Activated T-cell treated with anti-CD3 and anti-CD28 coated beads, Interleukin-2, amount 50 U/mL, for 24 hours (primary cell): ENCODE measurements around the gene RGS14.
"Not testable (repeated sequence)": the region's sequence is repeated elsewhere in the genome, so short reads cannot be mapped to it uniquely, and the experiment has no call there.

Source experiments
- DNase-seq: peaks from one replicate; pipeline ENCODE4 v3.0.0-alpha.2; 2020
- H3K27ac Mint-ChIP-seq: 2 replicates; pipeline ENCODE4 v1.8.0; 2020; ENCODE audit warnings: mild to moderate bottlenecking, mixed read lengths
- H3K27me3 Mint-ChIP-seq: 2 replicates; pipeline ENCODE4 v1.8.0; 2020; ENCODE audit warnings: mixed read lengths
- H3K36me3 Mint-ChIP-seq: 2 replicates; pipeline ENCODE4 v1.8.0; 2020; ENCODE audit warnings: low read depth, mixed read lengths
- H3K4me1 Mint-ChIP-seq: 2 replicates; pipeline ENCODE4 v1.8.0; 2020; ENCODE audit warnings: low read depth, mixed read lengths
- H3K4me3 Mint-ChIP-seq: 2 replicates; pipeline ENCODE4 v1.8.0; 2020; ENCODE audit warnings: mild to moderate bottlenecking, moderate library complexity, mixed read lengths
- H3K9me3 Mint-ChIP-seq: 2 replicates; pipeline ENCODE4 v1.8.0; 2020; ENCODE audit warnings: mixed read lengths

Gene RGS14

DNA sequence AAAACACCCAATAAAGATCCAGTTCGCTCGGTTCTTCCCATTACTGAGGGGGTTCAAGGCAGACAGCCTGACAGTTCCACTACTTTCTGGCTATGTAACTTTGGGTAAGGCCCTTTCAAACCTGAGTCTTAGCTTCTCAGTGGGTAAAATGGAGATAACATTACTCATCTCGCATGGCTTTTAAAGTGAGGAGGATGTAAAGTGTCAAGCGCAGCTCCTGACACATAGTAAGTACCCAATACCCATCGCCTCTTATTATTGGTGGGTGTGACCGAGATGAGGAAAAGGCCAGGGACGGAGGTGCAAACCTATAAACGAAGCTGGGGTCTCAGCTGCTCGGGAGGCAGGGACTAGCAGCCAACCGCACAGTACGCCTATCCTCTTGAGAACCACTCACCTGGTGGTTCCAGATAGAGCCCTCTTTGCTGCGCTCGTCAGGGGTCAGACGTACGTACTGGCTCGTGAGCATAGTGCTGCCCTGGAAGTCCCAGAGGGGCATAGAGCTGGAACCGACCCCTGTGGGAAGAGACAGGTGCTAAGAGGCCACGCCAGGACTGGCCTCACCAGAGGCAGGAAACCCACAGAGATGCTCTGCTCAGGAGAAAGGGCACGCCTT, 6.8 kb upstream of the RGS14 start:
- H3K36me3 Mint-ChIP-seq: peaks cover 51% of the 10 kb centered on the region
- no peaks in the 10 kb centered on the region for H3K27me3 Mint-ChIP-seq
- H3K4me1 Mint-ChIP-seq: peaks cover 60% of the 10 kb centered on the region
- H3K4me3 Mint-ChIP-seq: peak overlapping the region; percentile 99
- H3K9me3 Mint-ChIP-seq: peaks cover 8% of the 10 kb centered on the region
- no peak for DNase-seq
- H3K27ac Mint-ChIP-seq: peak overlapping the region; percentile 100

DNA sequence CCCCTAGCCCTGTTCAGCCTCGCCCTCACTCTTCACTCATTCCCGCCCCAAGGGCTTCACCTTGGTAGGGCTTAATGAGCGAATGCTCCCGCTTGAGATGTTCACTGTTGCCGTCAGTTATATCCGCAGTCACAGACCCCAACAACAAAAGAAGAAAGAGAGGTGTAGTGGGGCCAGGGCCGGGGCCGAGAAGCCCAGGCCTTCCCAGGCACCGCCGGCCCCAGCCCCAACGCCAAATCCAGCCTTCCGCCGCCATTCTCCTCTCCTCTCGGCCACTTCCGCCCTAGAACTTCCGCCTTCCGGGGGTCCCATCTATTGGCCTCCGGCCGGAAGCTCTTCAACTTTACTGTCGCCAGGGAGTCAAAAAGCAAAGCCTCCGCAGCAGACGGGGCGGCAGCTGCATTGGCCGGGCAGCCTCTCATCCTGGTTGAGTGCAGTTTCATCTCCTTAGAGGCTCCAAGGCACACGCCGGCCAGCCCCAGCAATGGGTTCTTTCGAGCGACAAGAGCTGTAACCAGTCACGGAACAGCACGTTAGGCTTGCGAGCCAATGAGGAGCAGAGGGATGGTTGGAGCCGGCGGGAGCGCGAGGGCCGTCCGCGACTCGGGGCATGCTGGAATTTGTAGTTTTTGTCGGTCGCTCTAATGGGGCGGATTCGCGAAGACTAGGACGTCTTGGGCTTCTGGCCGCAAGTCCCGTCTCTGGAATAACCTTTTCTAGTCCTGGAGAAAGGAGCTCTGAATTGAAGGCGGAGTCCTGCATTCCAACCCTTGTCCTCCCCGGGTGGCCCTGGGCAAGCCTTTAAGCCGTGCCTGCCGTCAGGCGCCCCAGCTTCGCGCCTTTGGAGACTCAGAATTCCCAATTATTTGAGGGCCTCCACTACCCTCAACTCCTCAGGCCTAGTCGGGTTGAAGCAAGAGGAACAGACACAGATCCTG, 6.1 kb upstream of the RGS14 start, which contains the start of gene LMAN2:
TSS of gene LMAN2 (minus strand) at position 277 of the 938 bp plus-strand sequence. CDS start at position 256, 21 bp downstream.
- Mint-ChIP-seq H3K4me1 (peaks cover 60% of the 10 kb centered on the region), H3K4me3 (peak within 1 kb of the TSS; percentile 99), H3K27me3 (no peaks in the 10 kb centered on the region), H3K36me3 (peaks cover 44% of the 10 kb centered on the region), H3K9me3 (peaks cover 8% of the 10 kb centered on the region), H3K27ac (peak within 1 kb of the TSS; percentile 100)
- peak; percentile 93 for DNase-seq

DNA sequence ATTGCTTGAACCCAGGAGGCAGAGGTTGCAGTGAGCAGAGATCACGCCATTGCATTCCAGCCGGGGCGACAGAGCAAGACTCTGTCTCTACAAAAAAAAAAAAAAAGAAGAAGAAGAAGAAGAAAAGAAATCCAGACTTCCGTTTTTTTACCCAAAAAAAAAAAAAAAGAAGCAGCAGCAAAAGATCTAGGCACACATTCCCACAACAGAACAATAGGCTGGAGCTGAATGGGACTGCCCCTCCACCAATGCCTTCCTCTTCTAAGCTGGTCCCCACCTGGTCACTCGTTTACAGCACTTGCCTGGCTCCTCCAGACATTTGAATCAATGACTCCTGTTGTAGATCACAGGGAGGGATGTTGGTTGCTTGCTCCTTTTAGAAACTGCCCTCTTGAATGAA, 4.6 kb upstream of the RGS14 start:
- Mint-ChIP-seq H3K27me3 (no peaks in the 10 kb centered on the region), H3K4me3 (no peak overlapping the region), H3K4me1 (peaks cover 58% of the 10 kb centered on the region), H3K36me3 (peaks cover 31% of the 10 kb centered on the region), H3K27ac (no peak overlapping the region), H3K9me3 (peaks cover 8% of the 10 kb centered on the region)
- DNase-seq: no peak

DNA sequence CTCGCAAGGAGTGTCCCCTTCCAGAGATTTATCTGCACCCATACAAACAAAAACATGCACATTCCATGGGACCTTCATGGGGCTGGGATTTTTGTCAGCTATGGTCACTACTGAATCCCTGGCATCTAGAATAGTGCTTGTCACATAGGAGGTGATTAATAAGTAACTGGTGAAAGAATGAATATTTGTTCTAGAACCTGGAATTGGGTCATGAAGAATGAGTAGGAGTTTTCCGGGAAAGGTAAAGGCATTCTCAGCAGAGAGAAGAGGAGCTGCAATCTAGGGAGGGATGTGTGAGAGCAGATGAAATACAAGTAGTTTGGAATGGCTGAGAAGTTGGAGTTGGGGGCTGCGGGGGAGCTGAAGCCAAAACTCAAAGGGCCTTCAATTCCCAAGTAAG, 3.5 kb upstream of the RGS14 start:
- Mint-ChIP-seq H3K4me3 (no peak overlapping the region), H3K4me1 (peaks cover 61% of the 10 kb centered on the region), H3K27ac (no peak overlapping the region)

DNA sequence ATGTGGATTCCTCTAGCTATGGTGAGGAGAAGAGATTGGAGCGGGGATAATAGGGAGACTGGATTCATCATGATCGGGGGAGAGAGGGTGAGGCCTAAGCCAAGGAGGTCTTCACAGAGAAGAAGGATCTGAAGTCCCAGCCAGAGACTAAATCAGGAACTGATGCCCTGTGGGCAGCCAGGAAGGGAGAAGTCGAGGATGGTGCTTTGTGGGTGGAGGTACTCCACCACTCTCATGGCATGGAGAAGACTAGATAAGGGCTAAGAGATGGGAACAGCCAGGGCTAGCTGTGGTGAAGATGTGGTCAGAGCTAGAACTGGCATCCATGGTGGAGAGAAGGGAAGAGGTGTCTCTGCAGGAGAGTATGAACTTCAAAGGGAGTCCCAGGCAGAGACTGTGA, 3.0 kb upstream of the RGS14 start:
- Mint-ChIP-seq H3K4me3 (no peak overlapping the region), H3K27ac (no peak overlapping the region), H3K9me3 (peaks cover 8% of the 10 kb centered on the region), H3K27me3 (no peaks in the 10 kb centered on the region), H3K36me3 (peaks cover 33% of the 10 kb centered on the region), H3K4me1 (peaks cover 61% of the 10 kb centered on the region)
- DNase-seq: no peak

More for the DNA sequence above, 3.5 kb upstream of the RGS14 start:
- H3K27me3 Mint-ChIP-seq: no peaks in the 10 kb centered on the region
- no peak for DNase-seq
- H3K36me3 Mint-ChIP-seq: peaks cover 36% of the 10 kb centered on the region
- peaks cover 8% of the 10 kb centered on the region for H3K9me3 Mint-ChIP-seq

DNA sequence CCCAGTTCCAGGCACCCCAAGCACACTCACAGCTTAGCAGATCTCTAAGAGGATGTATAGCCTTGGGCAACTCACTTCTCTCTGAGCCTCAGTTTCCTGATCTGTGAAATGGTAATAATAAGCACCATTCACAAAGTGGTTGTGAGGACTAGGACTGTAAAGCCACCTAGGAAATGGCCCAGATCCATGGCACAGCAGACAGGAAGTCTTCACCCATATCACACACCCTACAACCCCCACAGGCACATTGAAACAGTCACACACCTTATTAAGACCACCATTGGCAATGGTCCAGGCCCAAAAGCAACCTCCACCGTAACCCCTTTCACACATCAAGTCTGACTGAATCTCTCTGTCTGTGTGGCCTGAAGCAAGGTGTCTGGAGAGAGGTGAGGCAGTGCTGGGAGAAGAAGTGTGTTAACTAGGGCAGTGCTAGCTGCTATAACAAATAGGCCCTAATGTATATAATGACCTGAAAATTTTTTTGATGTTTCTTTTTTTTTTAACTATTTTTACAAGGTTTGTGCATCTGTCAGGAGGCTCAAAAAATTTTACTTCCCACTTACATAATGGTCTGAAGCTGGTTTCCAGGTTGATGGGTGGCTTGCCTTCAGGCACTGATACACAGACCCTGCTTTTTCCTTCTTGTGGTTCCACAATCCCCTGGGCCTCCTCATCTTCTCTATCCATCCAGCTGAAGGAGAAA, 2.4 kb upstream of the RGS14 start:
- DNase-seq: no peak
- no peaks in the 10 kb centered on the region for H3K27me3 Mint-ChIP-seq
- peaks cover 34% of the 10 kb centered on the region for H3K36me3 Mint-ChIP-seq
- no peak overlapping the region for H3K27ac Mint-ChIP-seq
- peaks cover 8% of the 10 kb centered on the region for H3K9me3 Mint-ChIP-seq
- H3K4me1 Mint-ChIP-seq: peaks cover 61% of the 10 kb centered on the region
- H3K4me3 Mint-ChIP-seq: no peak overlapping the region

DNA sequence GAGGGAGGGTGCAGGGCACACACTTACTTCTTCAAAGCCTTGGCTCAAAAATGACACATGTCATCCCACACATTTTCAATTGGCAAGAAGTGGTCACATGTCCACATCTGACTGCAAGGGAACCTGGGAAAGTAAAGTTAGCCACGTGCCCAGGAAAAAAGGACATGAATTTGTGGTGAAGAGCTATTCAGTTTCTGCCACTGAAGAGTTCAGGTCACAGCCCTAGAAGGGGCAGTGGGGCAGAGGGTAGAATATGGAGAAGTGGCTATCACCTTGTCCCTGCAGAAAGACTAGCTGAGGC, 1.9 kb upstream of the RGS14 start:
- H3K4me3 Mint-ChIP-seq: no peak overlapping the region
- DNase-seq: no peak
- no peak overlapping the region for H3K27ac Mint-ChIP-seq
- peaks cover 8% of the 10 kb centered on the region for H3K9me3 Mint-ChIP-seq
- H3K36me3 Mint-ChIP-seq: peaks cover 30% of the 10 kb centered on the region
- peaks cover 59% of the 10 kb centered on the region for H3K4me1 Mint-ChIP-seq
- no peaks in the 10 kb centered on the region for H3K27me3 Mint-ChIP-seq

DNA sequence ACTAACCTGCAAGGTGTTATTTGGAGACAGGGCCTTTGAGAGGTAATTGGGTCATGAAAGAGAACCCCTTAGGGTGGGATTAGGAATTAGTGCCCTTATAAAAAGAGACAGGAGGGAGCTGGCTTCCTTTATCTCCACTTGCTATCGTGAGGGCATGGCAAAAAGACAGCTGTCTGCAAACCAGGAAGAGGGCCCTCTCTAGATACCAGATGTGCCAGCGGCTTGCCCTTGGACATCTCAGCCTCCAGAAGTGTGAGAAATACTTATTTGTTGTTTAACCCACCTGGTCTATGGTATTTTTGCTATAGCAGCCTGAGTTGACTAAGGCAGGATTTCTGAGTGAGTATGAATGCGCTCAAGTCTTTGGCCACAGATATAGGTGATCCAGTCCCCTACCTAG, 978 bp upstream of the RGS14 start:
- Mint-ChIP-seq H3K36me3 (peaks cover 26% of the 10 kb centered on the region), H3K27ac (no peak overlapping the region), H3K4me3 (peak overlapping the region; percentile 89), H3K9me3 (peaks cover 8% of the 10 kb centered on the region), H3K4me1 (peaks cover 68% of the 10 kb centered on the region), H3K27me3 (no peaks in the 10 kb centered on the region)
- DNase-seq: no peak

DNA sequence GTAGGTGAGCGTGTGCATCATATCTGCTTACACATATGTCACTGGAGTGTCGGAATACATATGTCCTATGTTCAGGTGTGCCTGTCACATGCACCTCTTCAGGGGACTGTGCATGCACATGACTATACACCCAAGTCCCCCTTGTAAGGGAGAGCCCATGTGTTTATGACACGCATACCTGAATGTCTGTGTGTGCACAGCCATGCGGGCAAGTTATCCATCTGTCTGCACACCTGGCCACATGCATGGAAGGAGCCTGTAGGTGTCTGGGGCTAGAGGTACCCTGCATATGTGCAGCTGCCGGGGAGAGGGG, 622 bp upstream of the RGS14 start:
- peaks cover 27% of the 10 kb centered on the region for H3K36me3 Mint-ChIP-seq
- H3K4me1 Mint-ChIP-seq: peaks cover 68% of the 10 kb centered on the region
- peak overlapping the region; percentile 89 for H3K4me3 Mint-ChIP-seq
- peak; percentile 47 for DNase-seq
- H3K27me3 Mint-ChIP-seq: no peaks in the 10 kb centered on the region
- peak overlapping the region; percentile 92 for H3K27ac Mint-ChIP-seq
- H3K9me3 Mint-ChIP-seq: peaks cover 8% of the 10 kb centered on the region

DNA sequence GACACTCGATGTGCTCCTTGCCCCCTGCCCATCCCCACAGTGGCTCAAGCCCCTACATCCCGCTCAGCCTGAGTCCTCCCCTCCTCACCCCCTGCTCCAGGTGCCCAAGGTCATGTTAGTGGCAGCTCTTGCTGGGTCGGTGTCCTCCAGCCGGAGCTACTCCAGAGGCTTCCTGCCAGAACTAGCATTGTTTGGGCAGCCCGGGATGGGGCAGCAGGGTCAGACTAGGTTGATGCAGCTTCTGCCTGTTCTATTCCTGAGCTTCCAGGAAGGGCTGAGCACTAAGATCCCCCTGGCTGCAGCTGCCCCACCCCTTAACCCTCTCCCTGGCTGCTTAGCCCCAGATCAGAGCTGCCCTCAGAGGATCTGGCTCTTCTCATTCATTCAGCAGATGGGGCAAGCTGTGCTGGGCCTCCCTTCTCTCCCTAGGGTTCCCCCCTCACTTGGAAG, 671 bp downstream of the RGS14 start:
- peak overlapping the region; percentile 89 for H3K4me3 Mint-ChIP-seq

DNA sequence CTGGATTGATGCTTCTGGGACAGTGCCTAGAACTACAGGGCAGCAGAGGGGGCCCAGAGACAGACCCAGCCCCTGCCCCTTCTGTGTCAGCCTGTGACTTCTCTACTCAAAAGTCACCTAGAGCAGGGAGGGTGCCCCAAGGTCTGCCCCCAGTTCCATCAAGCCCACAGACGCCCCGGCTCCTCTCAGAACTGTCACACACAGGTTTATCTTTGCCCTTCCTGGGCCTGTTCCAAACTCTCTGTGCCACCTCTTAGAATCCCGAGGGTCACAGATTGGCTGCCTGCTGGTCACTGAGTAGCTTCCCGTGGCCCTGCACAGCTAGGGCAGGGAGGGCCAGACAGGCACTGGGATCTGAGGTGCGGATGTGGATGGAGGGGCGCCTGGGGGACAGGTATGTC, 1.7 kb downstream of the RGS14 start:
- Mint-ChIP-seq H3K27ac (peak overlapping the region; percentile 90), H3K4me3 (peak overlapping the region; percentile 89), H3K4me1 (peaks cover 86% of the 10 kb centered on the region), H3K9me3 (peaks cover 8% of the 10 kb centered on the region), H3K36me3 (peaks cover 27% of the 10 kb centered on the region), H3K27me3 (no peaks in the 10 kb centered on the region)
- DNase-seq: no peak

More for the DNA sequence above, 671 bp downstream of the RGS14 start:
- no peaks in the 10 kb centered on the region for H3K27me3 Mint-ChIP-seq
- H3K4me1 Mint-ChIP-seq: peaks cover 79% of the 10 kb centered on the region
- H3K9me3 Mint-ChIP-seq: peaks cover 8% of the 10 kb centered on the region
- peaks cover 27% of the 10 kb centered on the region for H3K36me3 Mint-ChIP-seq
- H3K27ac Mint-ChIP-seq: peak overlapping the region; percentile 90
- DNase-seq: no peak

DNA sequence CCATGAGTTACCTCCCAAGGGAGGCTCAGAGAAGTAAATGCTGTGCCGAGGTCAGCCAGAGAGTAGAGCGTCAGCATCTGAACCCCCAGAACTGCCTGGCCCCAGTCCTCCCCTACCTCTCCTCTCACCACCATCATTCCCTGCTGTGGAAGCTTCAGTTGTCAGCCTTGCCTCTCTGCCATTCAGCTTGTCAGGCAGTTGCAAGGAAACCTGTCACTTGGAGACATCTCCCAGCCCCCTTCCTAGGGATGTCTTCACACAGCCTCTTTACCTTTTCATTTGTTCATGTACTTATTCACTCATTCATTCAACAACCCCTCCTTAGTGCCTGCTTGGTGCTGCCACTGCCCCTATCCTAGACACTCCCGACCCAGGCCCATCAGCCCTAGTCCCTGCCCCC, 2.1 kb downstream of the RGS14 start:
- Mint-ChIP-seq H3K27me3 (no peaks in the 10 kb centered on the region), H3K36me3 (peaks cover 29% of the 10 kb centered on the region), H3K4me3 (peak overlapping the region; percentile 89), H3K9me3 (peaks cover 8% of the 10 kb centered on the region), H3K4me1 (peaks cover 86% of the 10 kb centered on the region), H3K27ac (peak overlapping the region; percentile 90)
- DNase-seq: no peak

DNA sequence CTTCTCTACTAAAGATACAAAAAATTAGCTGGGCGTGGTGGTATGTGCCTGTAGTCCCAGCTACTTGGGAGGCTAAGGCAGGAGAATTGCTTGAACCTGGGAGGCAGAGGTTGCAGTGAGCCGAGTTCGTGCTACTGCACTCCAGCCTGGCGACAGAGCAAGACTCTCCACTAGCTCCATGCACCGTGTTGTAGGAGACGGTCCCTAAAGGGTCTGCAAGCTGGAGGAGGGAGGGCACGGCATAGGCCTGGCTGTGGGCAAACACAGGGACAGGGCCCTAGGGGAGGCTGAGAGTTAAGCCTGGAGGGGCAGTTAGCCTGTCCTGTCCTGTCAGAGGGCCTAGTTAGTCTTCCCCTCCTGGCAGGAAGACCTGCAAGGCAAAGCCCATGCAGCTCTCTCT, 3.0 kb downstream of the RGS14 start:
- Mint-ChIP-seq H3K36me3 (peaks cover 32% of the 10 kb centered on the region), H3K4me1 (peaks cover 88% of the 10 kb centered on the region), H3K27ac (peak overlapping the region; percentile 40)
- DNase-seq, H3K4me3 Mint-ChIP-seq, H3K9me3 Mint-ChIP-seq, H3K27me3 Mint-ChIP-seq: not testable (repeated sequence)

DNA sequence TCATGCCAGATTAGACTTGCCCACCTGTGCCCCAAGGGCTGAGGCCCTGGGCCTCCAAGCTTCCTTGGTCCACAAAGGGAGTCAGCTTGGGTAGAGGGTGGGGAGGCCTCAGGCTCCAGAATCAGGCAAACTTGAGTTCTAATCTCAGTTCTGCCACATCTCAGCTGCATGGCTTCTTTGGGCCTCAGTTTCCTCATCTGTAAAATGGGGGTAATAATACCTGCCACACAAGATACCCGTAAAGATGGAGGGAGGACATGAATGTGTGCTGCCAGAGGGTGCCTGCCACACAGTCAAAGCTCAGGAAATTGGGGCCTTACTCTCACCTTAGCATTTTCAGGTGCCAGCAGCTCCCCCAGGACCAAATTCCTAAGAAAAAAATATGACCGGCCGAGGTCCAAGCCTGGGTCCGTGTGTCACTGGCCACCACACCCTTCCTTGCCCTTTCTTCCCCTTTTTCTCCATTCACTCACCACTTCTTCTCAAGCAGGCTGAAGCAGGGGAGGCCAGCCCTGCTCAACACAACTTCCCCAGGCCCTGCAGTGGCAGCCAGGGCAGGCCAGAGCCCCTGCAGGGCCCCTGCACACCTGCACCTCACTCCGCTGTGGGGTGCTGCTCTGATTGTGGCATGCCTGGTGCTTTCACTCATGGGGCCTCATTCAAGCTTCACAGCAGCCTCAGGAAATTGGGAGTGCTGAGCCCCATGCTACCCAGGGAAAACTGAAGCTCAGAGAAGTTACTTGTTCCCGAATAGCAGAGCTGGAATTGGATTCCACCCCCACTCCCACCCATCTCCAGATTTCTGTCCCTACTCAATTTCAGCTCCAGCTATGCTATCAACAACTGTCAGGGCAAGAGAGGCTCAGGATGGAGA, 3.9 kb downstream of the RGS14 start:
- Mint-ChIP-seq H3K27me3 (no peaks in the 10 kb centered on the region), H3K9me3 (no peaks in the 10 kb centered on the region), H3K27ac (peak overlapping the region; percentile 89), H3K4me1 (peaks cover 84% of the 10 kb centered on the region), H3K4me3 (peak overlapping the region; percentile 76), H3K36me3 (peaks cover 36% of the 10 kb centered on the region)
- no peak for DNase-seq
